ENCODE data around the gene MIGA1.
"Not testable (repeated sequence)": the region's sequence is repeated elsewhere in the genome, so short reads cannot be mapped to it uniquely, and the experiment has no call there.

The MIGA1 gene

GRCh38 chr1:77779529-77780281, at the start of gene MIGA1:
Gene MIGA1, plus strand, starts transcription at chr1:77779649. Its CDS starts 3,604 bp downstream, at chr1:77783253.
- peak; percentile 93 for DNase-seq

- DNase-seq: no peak
These were observed 47.4 kb upstream of the MIGA1 start for GRCh38 chr1:77732090-77732489.

GRCh38 chr1:77739235-77739634, 40.2 kb upstream of the MIGA1 start:
- DNase-seq: no peak

GRCh38 chr1:77741316-77741715, 38.1 kb upstream of the MIGA1 start:
- DNase-seq: no peak

- no peak for DNase-seq
These were observed 37.4 kb upstream of the MIGA1 start for GRCh38 chr1:77742011-77742555.

GRCh38 chr1:77744576-77744975, 34.9 kb upstream of the MIGA1 start:
- DNase-seq: no peak

- not testable (repeated sequence) for DNase-seq
These were observed 30.0 kb upstream of the MIGA1 start for GRCh38 chr1:77749489-77749888.

- DNase-seq: no peak
These were observed 23.2 kb upstream of the MIGA1 start for GRCh38 chr1:77756052-77756754.

- DNase-seq: no peak
These were observed 22.3 kb upstream of the MIGA1 start for GRCh38 chr1:77757066-77757584.

- no peak for DNase-seq
These were observed 21.8 kb upstream of the MIGA1 start for GRCh38 chr1:77757603-77758002.

GRCh38 chr1:77759071-77760028, 20.1 kb upstream of the MIGA1 start, which contains the start of gene USP33:
Gene USP33, minus strand, starts transcription at chr1:77759852. Its CDS starts 18,155 bp downstream, at chr1:77741697.
- DNase-seq: peak; percentile 90

- DNase-seq: no peak
These were observed 17.4 kb upstream of the MIGA1 start for GRCh38 chr1:77762072-77762476.

- DNase-seq: no peak
These were observed 11.4 kb upstream of the MIGA1 start for GRCh38 chr1:77768006-77768405.

GRCh38 chr1:77776007-77776700, 3.3 kb upstream of the MIGA1 start:
- no peak for DNase-seq

- no peak for DNase-seq
These were observed 2.2 kb downstream of the MIGA1 start for GRCh38 chr1:77781683-77782082.

- DNase-seq: no peak
These were observed 3.7 kb downstream of the MIGA1 start for GRCh38 chr1:77783141-77783540.

GRCh38 chr1:77786093-77786741, 6.8 kb downstream of the MIGA1 start:
- not testable (repeated sequence) for DNase-seq

- DNase-seq: no peak
These were observed 15.1 kb downstream of the MIGA1 start for GRCh38 chr1:77794550-77794949.

- no peak for DNase-seq
These were observed 17.4 kb downstream of the MIGA1 start for GRCh38 chr1:77796695-77797405.

GRCh38 chr1:77797991-77798390, 18.5 kb downstream of the MIGA1 start:
- DNase-seq: no peak

- no peak for DNase-seq
These were observed 22.6 kb downstream of the MIGA1 start for GRCh38 chr1:77802026-77802425.

Measured in CD4-positive, alpha-beta T cell treated with Interleukin-21 for 1 hour (primary cell).